Loucy (cell line): ENCODE results near the gene SORCS2.

Experiments
- H2AFZ ChIP-seq: fragments of 200-600 bp; sonication (generic); 2 replicates; pipeline ENCODE4 v1.6.0; 2016; ENCODE audit warnings: antibody characterized with exemption, mild to moderate bottlenecking, low read length, moderate library complexity
- H3F3A ChIP-seq: fragments of 200-600 bp; 2 replicates; pipeline ENCODE4 v1.6.0; 2016; ENCODE audit warnings: antibody characterized with exemption, low read depth, mild to moderate bottlenecking
- H3K27me3 ChIP-seq: fragments of 200-600 bp; sonication (generic); 2 replicates; pipeline ENCODE4 v1.6.1; 2014; ENCODE audit warnings: low read length, mild to moderate bottlenecking; ENCODE audit not compliant: insufficient read depth, poor library complexity, severe bottlenecking
- H3K36me3 ChIP-seq: fragments of 200-600 bp; sonication (generic); 2 replicates; pipeline ENCODE4 v1.6.1; 2016; ENCODE audit warnings: low read length; ENCODE audit not compliant: insufficient read depth
- H3K4me1 ChIP-seq: fragments of 200-600 bp; sonication (generic); 2 replicates; pipeline ENCODE4 v1.5.1; 2014; ENCODE audit warnings: low read length, mild to moderate bottlenecking; ENCODE audit not compliant: insufficient read depth, poor library complexity, severe bottlenecking
- H3K4me2 ChIP-seq: fragments of 200-600 bp; sonication (generic); 2 replicates; pipeline ENCODE4 v1.6.0; 2014; ENCODE audit warnings: antibody characterized with exemption, low read length, low read depth, mild to moderate bottlenecking; ENCODE audit not compliant: poor library complexity, severe bottlenecking
- H3K4me3 ChIP-seq: fragments of 200-600 bp; sonication (generic); 2 replicates; pipeline ENCODE4 v1.5.1; 2014; ENCODE audit warnings: low read length, mild to moderate bottlenecking, mixed read lengths; ENCODE audit not compliant: poor library complexity, severe bottlenecking
- H3K79me2 ChIP-seq: fragments of 200-600 bp; sonication (generic); 2 replicates; pipeline ENCODE4 v1.6.1; 2014; ENCODE audit warnings: low read length; ENCODE audit not compliant: insufficient read depth
- H3K9ac ChIP-seq: fragments of 200-600 bp; sonication (generic); 2 replicates; pipeline ENCODE4 v1.6.0; 2014; ENCODE audit warnings: mild to moderate bottlenecking, low read depth, low read length, moderate library complexity; ENCODE audit not compliant: poor library complexity, severe bottlenecking
- H3K9me2 ChIP-seq: fragments of 200-600 bp; sonication (generic); replicated peaks from 2 replicates; pipeline ENCODE4 v1.6.1; 2016; ENCODE audit warnings: low read depth, low read length, mixed read lengths
- H3K9me3 ChIP-seq: fragments of 200-600 bp; sonication (generic); 2 replicates; pipeline ENCODE4 v1.6.1; 2014; ENCODE audit warnings: mild to moderate bottlenecking, antibody characterized with exemption, low read length, low read depth; ENCODE audit not compliant: insufficient read depth
- H4K20me1 ChIP-seq: fragments of 200-600 bp; sonication (generic); 2 replicates; pipeline ENCODE4 v1.6.0; 2014; ENCODE audit warnings: antibody characterized with exemption, low read length, mild to moderate bottlenecking; ENCODE audit not compliant: insufficient read depth, poor library complexity, severe bottlenecking
- EZH2phosphoT487 ChIP-seq: fragments of 200-600 bp; IDR thresholded peaks from 2 replicates; pipeline ENCODE4 v1.6.1; 2018; ENCODE audit warnings: antibody characterized with exemption, mild to moderate bottlenecking, moderate library complexity, borderline replicate concordance
- TF ChIP-seq, protein P1 (sequence below): fragments of 200-600 bp; sonication (generic); conservative IDR thresholded peaks from 2 replicates; pipeline ENCODE4 v1.5.1; 2014; ENCODE audit warnings: mild to moderate bottlenecking, antibody characterized with exemption, low read length

Gene SORCS2

GRCh38 chr4:7510538-7510937, 318.2 kb downstream of the SORCS2 start:
- no peaks in the 10 kb centered on the region for H3K36me3 ChIP-seq
- no peak overlapping the region for H2AFZ ChIP-seq
- H3K9me3 ChIP-seq: peaks cover 2% of the 10 kb centered on the region; the same call in 1 of the 2 replicates
- no peak overlapping the region for H3K4me2 ChIP-seq
- no peaks in the 10 kb centered on the region for H3K9me2 ChIP-seq
- H3K4me1 ChIP-seq: no peaks in the 10 kb centered on the region
- H3K4me3 ChIP-seq: no peak overlapping the region
- no peaks in the 10 kb centered on the region for H3F3A ChIP-seq
- TF ChIP-seq, protein P1, sequence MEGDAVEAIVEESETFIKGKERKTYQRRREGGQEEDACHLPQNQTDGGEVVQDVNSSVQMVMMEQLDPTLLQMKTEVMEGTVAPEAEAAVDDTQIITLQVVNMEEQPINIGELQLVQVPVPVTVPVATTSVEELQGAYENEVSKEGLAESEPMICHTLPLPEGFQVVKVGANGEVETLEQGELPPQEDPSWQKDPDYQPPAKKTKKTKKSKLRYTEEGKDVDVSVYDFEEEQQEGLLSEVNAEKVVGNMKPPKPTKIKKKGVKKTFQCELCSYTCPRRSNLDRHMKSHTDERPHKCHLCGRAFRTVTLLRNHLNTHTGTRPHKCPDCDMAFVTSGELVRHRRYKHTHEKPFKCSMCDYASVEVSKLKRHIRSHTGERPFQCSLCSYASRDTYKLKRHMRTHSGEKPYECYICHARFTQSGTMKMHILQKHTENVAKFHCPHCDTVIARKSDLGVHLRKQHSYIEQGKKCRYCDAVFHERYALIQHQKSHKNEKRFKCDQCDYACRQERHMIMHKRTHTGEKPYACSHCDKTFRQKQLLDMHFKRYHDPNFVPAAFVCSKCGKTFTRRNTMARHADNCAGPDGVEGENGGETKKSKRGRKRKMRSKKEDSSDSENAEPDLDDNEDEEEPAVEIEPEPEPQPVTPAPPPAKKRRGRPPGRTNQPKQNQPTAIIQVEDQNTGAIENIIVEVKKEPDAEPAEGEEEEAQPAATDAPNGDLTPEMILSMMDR: no peak
- no peak for TF ChIP-seq EZH2phosphoT487
- no peaks in the 10 kb centered on the region for H4K20me1 ChIP-seq
- H3K9ac ChIP-seq: no peak overlapping the region
- no peaks in the 10 kb centered on the region for H3K79me2 ChIP-seq
- H3K27me3 ChIP-seq: no peaks in the 10 kb centered on the region

DNA sequence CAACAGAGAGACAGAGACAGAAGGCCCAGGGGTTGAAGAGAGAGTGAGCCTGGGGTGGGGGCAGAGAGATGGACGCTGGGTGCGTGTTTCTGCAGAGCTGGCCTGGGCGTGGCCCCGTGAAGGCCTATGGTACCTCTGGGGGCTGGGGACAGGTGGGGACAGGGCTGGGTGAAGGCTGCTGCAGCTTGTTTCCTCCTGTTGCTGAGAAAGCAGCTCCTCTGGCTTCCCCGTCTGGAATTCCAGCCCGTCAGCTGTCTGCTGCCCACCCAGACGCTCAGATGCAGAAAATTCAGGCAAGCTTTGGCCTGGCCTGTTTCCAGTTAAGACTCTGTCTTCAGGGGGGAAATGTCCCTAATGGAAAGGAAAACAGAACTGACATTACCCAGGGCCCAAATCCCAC, 319.2 kb downstream of the SORCS2 start:
- Histone ChIP-seq H3K9me2 (no peaks in the 10 kb centered on the region), H3K27me3 (no peaks in the 10 kb centered on the region), H3K4me3 (no peak overlapping the region), H3K9me3 (peaks cover 2% of the 10 kb centered on the region; the same call in 1 of the 2 replicates), H3K9ac (no peak overlapping the region), H4K20me1 (no peaks in the 10 kb centered on the region), H3K4me2 (no peak overlapping the region), H3K4me1 (no peaks in the 10 kb centered on the region), H3F3A (no peaks in the 10 kb centered on the region), H3K79me2 (no peaks in the 10 kb centered on the region), H2AFZ (no peak overlapping the region), H3K36me3 (no peaks in the 10 kb centered on the region)
- no peak for TF ChIP-seq EZH2phosphoT487
- TF ChIP-seq, protein P1: no peak

GRCh38 chr4:7512428-7512827, 320.1 kb downstream of the SORCS2 start:
- Histone ChIP-seq H3K9me3 (peaks cover 2% of the 10 kb centered on the region; the same call in 1 of the 2 replicates), H3K9ac (no peak overlapping the region), H3K4me2 (no peak overlapping the region), H3K4me3 (no peak overlapping the region), H3F3A (no peaks in the 10 kb centered on the region), H3K4me1 (no peaks in the 10 kb centered on the region), H2AFZ (no peak overlapping the region), H3K79me2 (no peaks in the 10 kb centered on the region), H3K36me3 (no peaks in the 10 kb centered on the region), H3K27me3 (no peaks in the 10 kb centered on the region), H4K20me1 (no peaks in the 10 kb centered on the region), H3K9me2 (no peaks in the 10 kb centered on the region)
- TF ChIP-seq, protein P1: no peak
- no peak for TF ChIP-seq EZH2phosphoT487
